ENCODE data around the gene INPP4B. TPM values are rescaled to one million over a fixed set of nuclear protein-coding genes. Genes with fewer than 3 reads are reported as not detected.
A peak's percentile ranks its signal among the peaks of the same experiment; 100 is the strongest.

The INPP4B gene
- total and polyA plus RNA-seq, 3 experiments from 2014 or later, result 50.3 to 52.6 (median 52.6) TPM

GRCh38 chr4:142743121-142743825 is 102.8 kb downstream of the INPP4B start:
- no peak overlapping the region for H3K4me3 ChIP-seq (ENCODE audit: low read length)
- no peak for DNase-seq
- no peaks in the 10 kb centered on the region for H3K4me1 Mint-ChIP-seq
- H3K36me3 ChIP-seq (ENCODE audit: insufficient read depth, low read length), result no peaks in the 10 kb centered on the region
- H3K9me3 ChIP-seq (ENCODE audit: low read length), result no peaks in the 10 kb centered on the region
- peaks cover 5 to 23% (median 6%) of the 10 kb centered on the region in 5 donors for H3K9me3 Mint-ChIP-seq
- peaks cover 1 to 6% of the 10 kb centered on the region in 2 donors for H3K27me3 Mint-ChIP-seq
- POLR2A ChIA-PET, result no interaction called here
- CTCF ChIA-PET, result no interaction called here
- H3K27ac ChIP-seq (ENCODE audit: low read depth, low read length), result no peak overlapping the region
- H3K4me3 Mint-ChIP-seq, result no peak overlapping the region
- no peaks in the 10 kb centered on the region for H3K27me3 ChIP-seq (ENCODE audit: insufficient read depth, low read length, poor library complexity, severe bottlenecking)
- H3K27ac Mint-ChIP-seq, result no peak overlapping the region
- no peaks in the 10 kb centered on the region for H3K4me1 ChIP-seq (ENCODE audit: insufficient read depth, low read length)
- H3K36me3 Mint-ChIP-seq, result peaks cover 0 to 2% (median 0%) of the 10 kb centered on the region in 3 donors

GRCh38 chr4:142741995-142742394 is 104.1 kb downstream of the INPP4B start:
- H3K27ac Mint-ChIP-seq, result no peak overlapping the region
- Histone ChIP-seq H3K36me3 (ENCODE audit: insufficient read depth, low read length) (no peaks in the 10 kb centered on the region), H3K27ac (ENCODE audit: low read depth, low read length) (no peak overlapping the region), H3K27me3 (ENCODE audit: insufficient read depth, low read length, poor library complexity, severe bottlenecking) (no peaks in the 10 kb centered on the region), H3K4me3 (ENCODE audit: low read length) (no peak overlapping the region), H3K9me3 (ENCODE audit: low read length) (no peaks in the 10 kb centered on the region), H3K4me1 (ENCODE audit: insufficient read depth, low read length) (no peaks in the 10 kb centered on the region)
- POLR2A ChIA-PET, result no interaction called here
- DNase-seq, result no peak
- CTCF ChIA-PET, result no interaction called here
- H3K4me3 Mint-ChIP-seq, result no peak overlapping the region
- no peaks in the 10 kb centered on the region for H3K4me1 Mint-ChIP-seq
- H3K27me3 Mint-ChIP-seq, result peaks cover 1 to 6% of the 10 kb centered on the region in 2 donors
- H3K36me3 Mint-ChIP-seq, result peaks cover 0 to 2% (median 0%) of the 10 kb centered on the region in 3 donors
- peaks cover 5 to 23% (median 6%) of the 10 kb centered on the region in 5 donors for H3K9me3 Mint-ChIP-seq

DNA sequence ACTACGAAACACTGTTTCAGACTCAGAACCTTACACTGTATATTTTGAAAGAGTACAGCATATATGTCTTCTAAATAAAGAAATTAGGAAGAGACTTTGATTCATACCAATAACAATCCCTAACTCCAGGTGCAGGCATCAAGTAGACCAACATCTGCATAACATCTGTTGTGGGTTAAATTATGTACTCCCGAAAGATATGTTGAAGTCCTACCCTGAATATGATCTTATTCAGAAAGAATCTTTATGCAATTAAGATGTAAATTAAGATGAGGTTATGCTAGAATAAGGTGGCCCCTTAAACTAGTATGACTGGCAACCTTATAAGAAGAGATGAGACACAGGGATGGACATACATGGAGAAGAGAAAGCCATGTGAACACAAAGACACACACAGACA is 117.9 kb downstream of the INPP4B start:
- Histone ChIP-seq H3K27me3 (ENCODE audit: insufficient read depth, low read length, poor library complexity, severe bottlenecking) (no peaks in the 10 kb centered on the region), H3K9me3 (ENCODE audit: low read length) (no peaks in the 10 kb centered on the region), H3K4me3 (ENCODE audit: low read length) (no peak overlapping the region), H3K27ac (ENCODE audit: low read depth, low read length) (no peak overlapping the region), H3K36me3 (ENCODE audit: insufficient read depth, low read length) (no peaks in the 10 kb centered on the region), H3K4me1 (ENCODE audit: insufficient read depth, low read length) (peaks cover 4% of the 10 kb centered on the region)
- Mint-ChIP-seq H3K36me3 (no peaks in the 10 kb centered on the region), H3K27ac (no peak overlapping the region), H3K27me3 (no peaks in the 10 kb centered on the region), H3K4me3 (no peak overlapping the region), H3K9me3 (no peaks in the 10 kb centered on the region), H3K4me1 (no peaks in the 10 kb centered on the region)
- CTCF ChIA-PET, result interaction anchor here (0.9 kb wide), 1 partner anchor 374 kb away, joined by 3 read pairs; no protein-coding TSS in a partner anchor
- POLR2A ChIA-PET, result no interaction called here
- no peak for DNase-seq

GRCh38 chr4:142727149-142727548 is 119.0 kb downstream of the INPP4B start:
- Mint-ChIP-seq H3K9me3 (no peaks in the 10 kb centered on the region), H3K36me3 (no peaks in the 10 kb centered on the region), H3K27me3 (no peaks in the 10 kb centered on the region), H3K4me3 (no peak overlapping the region), H3K4me1 (no peaks in the 10 kb centered on the region), H3K27ac (no peak overlapping the region)
- Histone ChIP-seq H3K27me3 (ENCODE audit: insufficient read depth, low read length, poor library complexity, severe bottlenecking) (no peaks in the 10 kb centered on the region), H3K9me3 (ENCODE audit: low read length) (no peaks in the 10 kb centered on the region), H3K36me3 (ENCODE audit: insufficient read depth, low read length) (no peaks in the 10 kb centered on the region), H3K27ac (ENCODE audit: low read depth, low read length) (no peak overlapping the region), H3K4me3 (ENCODE audit: low read length) (no peak overlapping the region), H3K4me1 (ENCODE audit: insufficient read depth, low read length) (peaks cover 4% of the 10 kb centered on the region)
- CTCF ChIA-PET, result no interaction called here
- no peak for DNase-seq
- POLR2A ChIA-PET, result no interaction called here

DNA sequence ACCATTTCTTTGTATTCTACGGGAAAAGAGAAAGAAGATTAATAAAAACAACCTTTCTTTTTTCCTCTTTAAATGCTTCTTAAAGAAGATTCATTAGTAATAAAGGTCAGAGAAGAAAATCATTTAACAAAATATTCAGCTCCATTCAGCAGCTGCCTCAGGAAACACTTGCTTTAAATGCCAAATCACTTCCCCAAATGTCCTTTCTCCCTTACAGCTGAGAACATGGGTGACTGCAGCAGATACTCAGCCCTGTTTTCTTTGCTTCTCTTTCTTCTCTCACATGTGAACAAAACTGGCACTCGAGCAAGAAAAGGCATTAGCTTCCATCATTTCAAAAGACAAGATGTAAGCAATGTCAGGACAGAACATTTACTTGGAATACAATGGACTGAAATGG is 120.2 kb downstream of the INPP4B start:
- ChIA-PET POLR2A (no interaction called here), CTCF (no interaction called here)
- no peaks in the 10 kb centered on the region for H3K9me3 ChIP-seq (ENCODE audit: low read length)
- DNase-seq, result no peak
- peaks cover 4% of the 10 kb centered on the region for H3K4me1 ChIP-seq (ENCODE audit: insufficient read depth, low read length)
- H3K36me3 ChIP-seq (ENCODE audit: insufficient read depth, low read length), result no peaks in the 10 kb centered on the region
- no peaks in the 10 kb centered on the region for H3K27me3 ChIP-seq (ENCODE audit: insufficient read depth, low read length, poor library complexity, severe bottlenecking)
- no peak overlapping the region for H3K27ac ChIP-seq (ENCODE audit: low read depth, low read length)
- Mint-ChIP-seq H3K27ac (no peak overlapping the region), H3K9me3 (no peaks in the 10 kb centered on the region), H3K27me3 (no peaks in the 10 kb centered on the region), H3K36me3 (no peaks in the 10 kb centered on the region), H3K4me1 (no peaks in the 10 kb centered on the region), H3K4me3 (no peak overlapping the region)
- H3K4me3 ChIP-seq (ENCODE audit: low read length), result no peak overlapping the region

DNA sequence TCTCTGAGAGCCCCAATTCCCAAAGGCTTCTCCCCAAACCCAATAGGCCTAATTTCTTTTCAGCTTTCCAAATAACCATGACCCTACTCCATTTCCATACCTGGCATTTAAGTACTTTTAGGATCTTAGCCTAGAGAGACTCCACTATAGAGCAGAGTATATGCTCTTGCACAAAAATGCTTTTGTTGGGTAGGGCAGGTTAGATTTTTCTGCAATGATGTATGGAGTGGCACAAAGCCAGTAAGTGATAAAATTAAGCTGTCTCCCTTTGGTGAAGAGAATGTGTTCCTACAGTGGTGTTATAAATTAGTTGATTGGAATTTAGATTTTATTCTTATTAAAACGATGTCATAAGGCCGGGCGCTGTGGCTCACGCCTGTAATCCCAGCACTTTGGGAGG is 124.9 kb downstream of the INPP4B start:
- no peaks in the 10 kb centered on the region for H3K36me3 ChIP-seq (ENCODE audit: insufficient read depth, low read length)
- no peak overlapping the region for H3K27ac ChIP-seq (ENCODE audit: low read depth, low read length)
- Mint-ChIP-seq H3K36me3 (no peaks in the 10 kb centered on the region), H3K27me3 (no peaks in the 10 kb centered on the region), H3K9me3 (no peaks in the 10 kb centered on the region), H3K4me3 (no peak overlapping the region), H3K27ac (no peak overlapping the region), H3K4me1 (peaks cover 3 to 7% (median 5%) of the 10 kb centered on the region in 3 donors)
- H3K4me1 ChIP-seq (ENCODE audit: insufficient read depth, low read length), result peaks cover 3% of the 10 kb centered on the region
- DNase-seq, result no peak
- ChIA-PET POLR2A (no interaction called here), CTCF (interaction anchor here (1.0 to 1.5 kb wide), 2 partner anchors 368 to 509 kb away, joined by 3 to 5 read pairs; no protein-coding TSS in a partner anchor)
- H3K4me3 ChIP-seq (ENCODE audit: low read length), result no peak overlapping the region
- no peaks in the 10 kb centered on the region for H3K9me3 ChIP-seq (ENCODE audit: low read length)
- no peaks in the 10 kb centered on the region for H3K27me3 ChIP-seq (ENCODE audit: insufficient read depth, low read length, poor library complexity, severe bottlenecking)

DNA sequence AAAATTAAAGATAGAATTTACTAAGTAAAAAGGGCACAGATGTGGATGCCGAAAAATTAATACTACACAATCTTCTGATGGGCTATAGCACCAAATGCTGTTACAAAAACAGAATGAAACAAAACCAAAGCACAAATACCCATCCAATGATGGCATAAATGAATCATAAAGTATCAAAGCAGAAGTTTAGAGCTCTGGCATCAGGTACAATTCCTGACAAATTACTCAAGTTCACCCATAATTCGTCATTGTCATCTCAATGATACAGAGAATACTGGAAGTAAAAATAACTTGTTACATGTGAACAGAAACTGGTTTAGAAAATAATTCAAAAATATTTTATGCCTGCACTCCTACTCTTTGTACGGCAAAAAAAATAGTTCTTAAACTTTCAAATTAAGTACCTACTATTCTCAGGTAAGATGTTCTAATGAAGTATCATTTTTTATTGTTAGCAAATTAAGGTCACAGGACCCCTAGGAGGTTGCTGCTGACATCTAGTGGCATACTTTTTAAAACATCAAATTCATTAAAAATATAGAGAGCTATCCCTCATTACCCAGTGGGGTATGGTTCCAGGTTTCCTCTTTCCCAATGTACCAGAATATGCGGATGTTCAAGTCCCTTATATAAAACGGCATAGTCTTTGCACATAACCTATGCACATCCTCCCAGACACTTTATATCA is 126.1 kb downstream of the INPP4B start:
- H3K27ac ChIP-seq (ENCODE audit: low read depth, low read length), result no peak overlapping the region
- no peaks in the 10 kb centered on the region for H3K27me3 ChIP-seq (ENCODE audit: insufficient read depth, low read length, poor library complexity, severe bottlenecking)
- no peaks in the 10 kb centered on the region for H3K27me3 Mint-ChIP-seq
- no peak overlapping the region for H3K4me3 Mint-ChIP-seq
- no peaks in the 10 kb centered on the region for H3K9me3 ChIP-seq (ENCODE audit: low read length)
- DNase-seq, result peak in 2 of 5 donors; percentile 20 to 29
- no peaks in the 10 kb centered on the region for H3K36me3 Mint-ChIP-seq
- POLR2A ChIA-PET, result no interaction called here
- H3K27ac Mint-ChIP-seq, result no peak overlapping the region
- H3K4me3 ChIP-seq (ENCODE audit: low read length), result no peak overlapping the region
- peaks cover 8% of the 10 kb centered on the region for H3K4me1 ChIP-seq (ENCODE audit: insufficient read depth, low read length)
- H3K4me1 Mint-ChIP-seq, result peaks cover 3 to 7% (median 5%) of the 10 kb centered on the region in 3 donors
- H3K36me3 ChIP-seq (ENCODE audit: insufficient read depth, low read length), result no peaks in the 10 kb centered on the region
- CTCF ChIA-PET, result interaction anchor here (0.9 to 1.8 kb wide), 6 partner anchors 126 to 436 kb away, joined by 3 to 5 read pairs (median 3); partner anchors contain the start of gene INPP4B
- H3K9me3 Mint-ChIP-seq, result no peaks in the 10 kb centered on the region

DNA sequence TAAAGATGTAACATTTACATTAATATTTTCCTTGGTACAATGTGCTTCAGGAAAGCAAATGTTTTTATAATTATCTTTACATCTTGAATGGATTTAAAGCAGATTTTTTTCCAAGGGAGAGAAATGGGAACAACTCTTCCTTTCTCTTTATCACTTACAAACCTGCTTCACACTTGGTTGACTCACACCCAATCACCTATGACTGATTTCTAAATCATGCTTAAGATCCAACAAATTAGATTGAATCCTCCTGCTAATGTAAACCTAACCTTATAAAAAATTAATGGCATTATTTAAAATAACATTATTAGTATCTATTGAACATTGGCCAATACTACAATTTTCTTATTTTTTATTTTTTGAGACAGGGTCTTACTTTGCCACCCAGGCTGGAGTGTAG is 127.1 kb downstream of the INPP4B start:
- DNase-seq, result no peak
- Histone ChIP-seq H3K27me3 (ENCODE audit: insufficient read depth, low read length, poor library complexity, severe bottlenecking) (no peaks in the 10 kb centered on the region), H3K27ac (ENCODE audit: low read depth, low read length) (no peak overlapping the region), H3K4me1 (ENCODE audit: insufficient read depth, low read length) (peaks cover 18% of the 10 kb centered on the region), H3K4me3 (ENCODE audit: low read length) (no peak overlapping the region), H3K9me3 (ENCODE audit: low read length) (no peaks in the 10 kb centered on the region), H3K36me3 (ENCODE audit: insufficient read depth, low read length) (no peaks in the 10 kb centered on the region)
- POLR2A ChIA-PET, result no interaction called here
- no peak overlapping the region for H3K4me3 Mint-ChIP-seq
- CTCF ChIA-PET, result interaction anchor here (1.3 to 1.8 kb wide), 2 partner anchors 383 to 591 kb away, joined by 3 read pairs; no protein-coding TSS in a partner anchor
- peaks cover 3 to 11% (median 10%) of the 10 kb centered on the region in 3 donors for H3K4me1 Mint-ChIP-seq
- no peaks in the 10 kb centered on the region for H3K36me3 Mint-ChIP-seq
- no peaks in the 10 kb centered on the region for H3K27me3 Mint-ChIP-seq
- no peak overlapping the region for H3K27ac Mint-ChIP-seq
- H3K9me3 Mint-ChIP-seq, result no peaks in the 10 kb centered on the region
